Motor neuron (in vitro differentiated cells): Measurements from ENCODE around the gene HEXB. TPM values are rescaled to one million over a fixed set of nuclear protein-coding genes. Genes with fewer than 3 reads are reported as not detected.

Experiments used
- ATAC-seq, 8 experiments: fragments of 200-7000 bp; cut with Tn5 transposase; replicated peaks in 6 of 8; 2 replicates each; pipeline ENCODE4 v1.8.0; 2021; ENCODE audit warnings: mild to moderate bottlenecking in 8 of 8, moderate library complexity in 8 of 8
- H3K27ac ChIP-seq, 2 donors: fragments of 250-450 bp; sonication (Bioruptor Pico); 2 replicates each; pipeline ENCODE4 v1.9.0; 2021; ENCODE audit warnings: antibody characterized with exemption in 2 of 2, mild to moderate bottlenecking in 2 of 2, moderate library complexity in 1 of 2
- H3K4me1 ChIP-seq, 2 donors: fragments of 250-450 bp; sonication (Bioruptor Pico); replicated peaks in 1 of 2; 2 replicates each; pipeline ENCODE4 v1.6.1; 2021; ENCODE audit warnings: antibody characterized with exemption in 2 of 2, mild to moderate bottlenecking in 2 of 2, moderate library complexity in 1 of 2
- H3K4me3 ChIP-seq, 5 donors: fragments of 250-450 bp; sonication (Bioruptor Pico); 2 replicates each; pipeline ENCODE4 v1.9.0; 2021; ENCODE audit warnings: antibody characterized with exemption in 5 of 5, mild to moderate bottlenecking in 5 of 5, moderate library complexity in 4 of 5
- WGBS, 10 experiments: fragments of 450-650 bp; shearing (Covaris generic); methylation state at CpG; one replicate each; pipeline ENCODE4 v1.0.0; 2022; 5-methylcytosine and 5-hydroxymethylcytosine counted together
- in situ Hi-C, 9 experiments: fragments of 400-800 bp; cut with MboI; loops; one replicate each; pipeline ENCODE4 v1.15.0; 2021; ENCODE audit warnings: low sequenced_read_pairs in 9 of 9, low pct_unique_long_range_greater_than_20kb in 2 of 9; ENCODE audit not compliant: unreplicated experiment in 9 of 9
- total RNA-seq, 8 experiments: library from RNA; unstranded; fragments of 300-600 nt; gene quantifications; 2 replicates each; pipeline versions ENCODE4 v1.2.3 to v1.2.4, GENCODE V29; 2022

The HEXB gene
- total RNA-seq, 8 experiments from 2014 or later, result 21.8 to 275 (median 46.6) TPM

- Histone ChIP-seq H3K4me1 (peaks cover 5 to 11% of the 10 kb centered on the region in 2 donors), H3K4me3 (no peak overlapping the region), H3K27ac (no peak overlapping the region)
- ATAC-seq, result no peak
- in situ Hi-C loops, result loop anchor here in 8 of 9 experiments (5.0 to 25.0 kb wide), 6 partner anchors 606 to 748 kb away; no protein-coding TSS in a partner anchor
- WGBS, 10 experiments, result 30 to 100% (median 75%) methylated on average over 1 to 4 of the region's 4 CpGs; no CpG with 5 or more reads in 1 of the 10 experiments
These were observed 41.9 kb upstream of the HEXB start for GRCh38 chr5:74643111-74643562.

- no peak for ATAC-seq
- Histone ChIP-seq H3K4me1 (peaks cover 7 to 8% of the 10 kb centered on the region in 2 donors), H3K4me3 (no peak overlapping the region), H3K27ac (no peak overlapping the region)
- in situ Hi-C loops, result loop anchor here in 8 of 9 experiments (10.0 to 25.0 kb wide), 5 partner anchors 610 to 752 kb away; no protein-coding TSS in a partner anchor
- 0 to 100% (median 67%) methylated on average over 1 of the region's 1 CpG; no CpG with 5 or more reads in 3 of the 10 experiments for WGBS, 10 experiments
These were observed 37.9 kb upstream of the HEXB start for GRCh38 chr5:74647096-74647495.

GRCh38 chr5:74648835-74649293 is 36.2 kb upstream of the HEXB start:
- Histone ChIP-seq H3K27ac (no peak overlapping the region), H3K4me1 (peaks cover 2 to 8% of the 10 kb centered on the region in 2 donors), H3K4me3 (no peak overlapping the region)
- in situ Hi-C loops, result loop anchor here in 8 of 9 experiments (10.0 to 25.0 kb wide), 5 partner anchors 612 to 754 kb away; no protein-coding TSS in a partner anchor
- 0 to 57% (median 6%) methylated on average over 1 to 6 of the region's 6 CpGs; no CpG with 5 or more reads in 1 of the 10 experiments for WGBS, 10 experiments
- peak; percentile 84 to 96 (median 90) for ATAC-seq

- Histone ChIP-seq H3K27ac (no peak overlapping the region), H3K4me3 (no peak overlapping the region), H3K4me1 (peaks cover 2 to 8% of the 10 kb centered on the region in 2 donors)
- WGBS, 10 experiments, result 0 to 60% (median 20%) methylated on average over 1 of the region's 1 CpG; no CpG with 5 or more reads in 3 of the 10 experiments
- no peak for ATAC-seq
- in situ Hi-C loops, result loop anchor here in 8 of 9 experiments (10.0 to 25.0 kb wide), 5 partner anchors 612 to 755 kb away; no protein-coding TSS in a partner anchor
These were observed 35.5 kb upstream of the HEXB start for GRCh38 chr5:74649421-74649973.

- Histone ChIP-seq H3K4me3 (no peak overlapping the region), H3K27ac (no peak overlapping the region), H3K4me1 (peaks cover 2 to 8% of the 10 kb centered on the region in 2 donors)
- in situ Hi-C loops, result loop anchor here in 4 of 9 experiments (5.0 to 25.0 kb wide), 3 partner anchors 261 to 1064 kb away; no protein-coding TSS in a partner anchor
- WGBS, 10 experiments, result 63 to 100% (median 100%) methylated on average over 1 to 3 of the region's 3 CpGs; no CpG with 5 or more reads in 2 of the 10 experiments
- peak in 3 of 8 experiments; percentile 22 to 54 (median 51) for ATAC-seq
These were observed 33.3 kb upstream of the HEXB start for GRCh38 chr5:74651710-74652109.

GRCh38 chr5:74652576-74652975 is 32.5 kb upstream of the HEXB start:
- WGBS, 10 experiments, result 67 to 100% (median 82%) methylated on average over 1 to 2 of the region's 3 CpGs; no CpG with 5 or more reads in 6 of the 10 experiments
- H3K27ac ChIP-seq, result no peak overlapping the region
- in situ Hi-C loops, result loop anchor here in 4 of 9 experiments (5.0 to 25.0 kb wide), 3 partner anchors 260 to 1065 kb away; no protein-coding TSS in a partner anchor
- no peak for ATAC-seq
- H3K4me1 ChIP-seq, result peaks cover 2 to 8% of the 10 kb centered on the region in 2 donors
- H3K4me3 ChIP-seq, result no peak overlapping the region

- 20 to 100% (median 69%) methylated on average over 1 to 3 of the region's 5 CpGs; no CpG with 5 or more reads in 4 of the 10 experiments for WGBS, 10 experiments
- peaks cover under 1 to 8% of the 10 kb centered on the region in 2 donors for H3K4me1 ChIP-seq
- in situ Hi-C loops, result loop anchor here in 4 of 9 experiments (5.0 to 25.0 kb wide), 3 partner anchors 258 to 1067 kb away; no protein-coding TSS in a partner anchor
- no peak for ATAC-seq
- no peak overlapping the region for H3K27ac ChIP-seq
- no peak overlapping the region for H3K4me3 ChIP-seq
These were observed 31.0 kb upstream of the HEXB start for GRCh38 chr5:74653991-74654390.

- peaks cover under 1 to 8% of the 10 kb centered on the region in 2 donors for H3K4me1 ChIP-seq
- no peak overlapping the region for H3K4me3 ChIP-seq
- ATAC-seq, result no peak
- H3K27ac ChIP-seq, result no peak overlapping the region
- WGBS, 10 experiments, result 63 to 95% (median 85%) methylated on average over 2 to 5 of the region's 6 CpGs; no CpG with 5 or more reads in 4 of the 10 experiments
- in situ Hi-C loops, result loop anchor here in 4 of 9 experiments (25.0 kb wide), 2 partner anchors 257 to 1068 kb away; no protein-coding TSS in a partner anchor
These were observed 29.8 kb upstream of the HEXB start for GRCh38 chr5:74655206-74655605.

GRCh38 chr5:74655716-74656115 is 29.3 kb upstream of the HEXB start:
- in situ Hi-C loops, result loop anchor here in 4 of 9 experiments (25.0 kb wide), 2 partner anchors 257 to 1068 kb away; no protein-coding TSS in a partner anchor
- peaks cover 5 to 10% of the 10 kb centered on the region in 2 donors for H3K4me1 ChIP-seq
- no peak for ATAC-seq
- H3K27ac ChIP-seq, result no peak overlapping the region
- no peak overlapping the region for H3K4me3 ChIP-seq

GRCh38 chr5:74657165-74657564 is 27.9 kb upstream of the HEXB start:
- 0 to 100% (median 42%) methylated on average over 1 to 2 of the region's 2 CpGs; no CpG with 5 or more reads in 3 of the 10 experiments for WGBS, 10 experiments
- ATAC-seq, result no peak
- in situ Hi-C loops, result loop anchor here in 4 of 9 experiments (25.0 kb wide), 2 partner anchors 255 to 1070 kb away; no protein-coding TSS in a partner anchor
- Histone ChIP-seq H3K27ac (no peak overlapping the region), H3K4me3 (no peak overlapping the region), H3K4me1 (peaks cover 3 to 7% of the 10 kb centered on the region in 2 donors)

GRCh38 chr5:74659172-74659571 is 25.9 kb upstream of the HEXB start:
- Histone ChIP-seq H3K4me1 (peaks cover 3 to 7% of the 10 kb centered on the region in 2 donors), H3K4me3 (no peak overlapping the region), H3K27ac (no peak overlapping the region)
- 58 to 100% (median 88%) methylated on average over 1 to 3 of the region's 3 CpGs; no CpG with 5 or more reads in 1 of the 10 experiments for WGBS, 10 experiments
- in situ Hi-C loops, result loop anchor here in 4 of 9 experiments (25.0 kb wide), 2 partner anchors 253 to 1072 kb away; no protein-coding TSS in a partner anchor
- ATAC-seq, result no peak

GRCh38 chr5:74660140-74660539 is 24.9 kb upstream of the HEXB start:
- peak in 3 of 8 experiments; percentile 26 to 64 (median 60) for ATAC-seq
- Histone ChIP-seq H3K4me3 (no peak overlapping the region), H3K4me1 (peaks cover 3 to 7% of the 10 kb centered on the region in 2 donors), H3K27ac (no peak overlapping the region)
- whole genome bisulfite sequencing, 10 experiments, result 0 to 63% (median 11%) methylated on average over 1 of the region's 1 CpG; no CpG with 5 or more reads in 3 of the 10 experiments
- in situ Hi-C loops, result loop anchor here in 4 of 9 experiments (25.0 kb wide), 2 partner anchors 252 to 1073 kb away; no protein-coding TSS in a partner anchor
